PC-3 (cell line): ENCODE results near the gene PSMC5.

Experiments used
- EZH2 ChIP-seq: fragments of 300-600 bp; sonication (generic); IDR thresholded peaks from one replicate; pipeline ENCODE4 v1.6.1; 2017; ENCODE audit warnings: antibody characterized with exemption, mild to moderate bottlenecking, low read length; ENCODE audit not compliant: unreplicated experiment
- EZH2phosphoT487 ChIP-seq: fragments of 300-600 bp; sonication (generic); IDR thresholded peaks from 2 replicates; pipeline ENCODE4 v1.6.1; 2018; ENCODE audit warnings: mild to moderate bottlenecking, antibody characterized with exemption, low read length, borderline replicate concordance
- TF ChIP-seq, protein P1 (sequence below): fragments of 300-600 bp; sonication (generic); conservative IDR thresholded peaks from 2 replicates; pipeline ENCODE4 v1.5.1; 2017; ENCODE audit warnings: antibody characterized with exemption, low read depth, mild to moderate bottlenecking, low read length

DNA sequence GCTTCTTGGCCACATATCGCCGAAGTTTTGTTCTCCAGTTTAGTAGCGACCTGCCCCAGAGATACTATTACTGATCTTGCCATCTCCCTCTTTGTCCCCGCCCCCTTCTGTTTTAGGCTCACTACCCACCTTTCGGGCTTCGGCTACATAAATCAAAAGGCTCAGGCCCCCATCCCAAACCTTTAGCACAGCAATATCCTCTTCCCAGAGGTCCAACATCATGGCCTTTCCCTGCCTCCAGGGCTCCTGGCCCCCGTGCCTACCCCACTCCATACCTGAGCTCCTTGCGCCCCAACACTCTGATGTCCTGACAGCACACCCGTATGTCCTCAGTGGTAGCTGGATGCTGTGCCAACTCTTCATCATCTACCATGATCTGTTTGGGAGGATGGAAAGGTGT is 2.9 kb upstream of the PSMC5 start:
- TF ChIP-seq, protein P1, sequence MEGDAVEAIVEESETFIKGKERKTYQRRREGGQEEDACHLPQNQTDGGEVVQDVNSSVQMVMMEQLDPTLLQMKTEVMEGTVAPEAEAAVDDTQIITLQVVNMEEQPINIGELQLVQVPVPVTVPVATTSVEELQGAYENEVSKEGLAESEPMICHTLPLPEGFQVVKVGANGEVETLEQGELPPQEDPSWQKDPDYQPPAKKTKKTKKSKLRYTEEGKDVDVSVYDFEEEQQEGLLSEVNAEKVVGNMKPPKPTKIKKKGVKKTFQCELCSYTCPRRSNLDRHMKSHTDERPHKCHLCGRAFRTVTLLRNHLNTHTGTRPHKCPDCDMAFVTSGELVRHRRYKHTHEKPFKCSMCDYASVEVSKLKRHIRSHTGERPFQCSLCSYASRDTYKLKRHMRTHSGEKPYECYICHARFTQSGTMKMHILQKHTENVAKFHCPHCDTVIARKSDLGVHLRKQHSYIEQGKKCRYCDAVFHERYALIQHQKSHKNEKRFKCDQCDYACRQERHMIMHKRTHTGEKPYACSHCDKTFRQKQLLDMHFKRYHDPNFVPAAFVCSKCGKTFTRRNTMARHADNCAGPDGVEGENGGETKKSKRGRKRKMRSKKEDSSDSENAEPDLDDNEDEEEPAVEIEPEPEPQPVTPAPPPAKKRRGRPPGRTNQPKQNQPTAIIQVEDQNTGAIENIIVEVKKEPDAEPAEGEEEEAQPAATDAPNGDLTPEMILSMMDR: no peak
- TF ChIP-seq EZH2 (no peak), EZH2phosphoT487 (no peak)
